Measurements from ENCODE around the gene GTF2IRD1.

The GTF2IRD1 gene

GRCh38 chr7:74575083-74575784 is 121.5 kb downstream of the GTF2IRD1 start:
- no peaks in the 10 kb centered on the region for H3K9me3 ChIP-seq (ENCODE audit: control insufficient read depth, low read length)
- WGBS, 2 experiments = 96 to 97% methylated on average over 11 of the region's 11 CpGs

GRCh38 chr7:74575811-74576210 is 122.1 kb downstream of the GTF2IRD1 start:
- H3K4me3 ChIP-seq (ENCODE audit: insufficient read depth, low read depth, low read length) = no peak overlapping the region
- 87 to 95% methylated on average over 7 of the region's 7 CpGs for WGBS, 2 experiments
- H3K4me1 ChIP-seq (ENCODE audit: control insufficient read depth, insufficient read depth, low read length) = peaks cover 2% of the 10 kb centered on the region
- H3K27me3 ChIP-seq (ENCODE audit: control insufficient read depth, insufficient read depth, low read length, poor library complexity, severe bottlenecking) = no peaks in the 10 kb centered on the region
- H3K9me3 ChIP-seq (ENCODE audit: control insufficient read depth, low read length) = no peaks in the 10 kb centered on the region
- H3K36me3 ChIP-seq (ENCODE audit: control insufficient read depth, insufficient read depth, low read length) = peaks cover 5% of the 10 kb centered on the region
- no peak overlapping the region for H3K27ac ChIP-seq (ENCODE audit: insufficient read depth, low read depth, low read length, poor library complexity, severe bottlenecking)

More at GRCh38 chr7:74575083-74575784, 121.5 kb downstream of the GTF2IRD1 start:
- Histone ChIP-seq H3K4me3 (ENCODE audit: insufficient read depth, low read depth, low read length) (no peak overlapping the region), H3K4me1 (ENCODE audit: control insufficient read depth, insufficient read depth, low read length) (peaks cover 2% of the 10 kb centered on the region), H3K36me3 (ENCODE audit: control insufficient read depth, insufficient read depth, low read length) (peaks cover 5% of the 10 kb centered on the region), H3K27me3 (ENCODE audit: control insufficient read depth, insufficient read depth, low read length, poor library complexity, severe bottlenecking) (no peaks in the 10 kb centered on the region), H3K27ac (ENCODE audit: insufficient read depth, low read depth, low read length, poor library complexity, severe bottlenecking) (no peak overlapping the region)

- H3K4me3 ChIP-seq (ENCODE audit: insufficient read depth, low read depth, low read length) = no peak overlapping the region
- H3K27ac ChIP-seq (ENCODE audit: insufficient read depth, low read depth, low read length, poor library complexity, severe bottlenecking) = no peak overlapping the region
- no peaks in the 10 kb centered on the region for H3K4me1 ChIP-seq (ENCODE audit: control insufficient read depth, insufficient read depth, low read length)
- no peaks in the 10 kb centered on the region for H3K27me3 ChIP-seq (ENCODE audit: control insufficient read depth, insufficient read depth, low read length, poor library complexity, severe bottlenecking)
- 69 to 71% methylated on average over 22 of the region's 22 CpGs for WGBS, 2 experiments
- H3K36me3 ChIP-seq (ENCODE audit: control insufficient read depth, insufficient read depth, low read length) = no peaks in the 10 kb centered on the region
- H3K9me3 ChIP-seq (ENCODE audit: control insufficient read depth, low read length) = no peaks in the 10 kb centered on the region
Observed at GRCh38 chr7:74579800-74580685, 126.3 kb downstream of the GTF2IRD1 start.

- Histone ChIP-seq H3K9me3 (ENCODE audit: control insufficient read depth, low read length) (no peaks in the 10 kb centered on the region), H3K27me3 (ENCODE audit: control insufficient read depth, insufficient read depth, low read length, poor library complexity, severe bottlenecking) (no peaks in the 10 kb centered on the region), H3K36me3 (ENCODE audit: control insufficient read depth, insufficient read depth, low read length) (no peaks in the 10 kb centered on the region), H3K4me3 (ENCODE audit: insufficient read depth, low read depth, low read length) (no peak overlapping the region), H3K4me1 (ENCODE audit: control insufficient read depth, insufficient read depth, low read length) (peaks cover 3% of the 10 kb centered on the region), H3K27ac (ENCODE audit: insufficient read depth, low read depth, low read length, poor library complexity, severe bottlenecking) (no peak overlapping the region)
- 93 to 96% methylated on average over 12 of the region's 12 CpGs for WGBS, 2 experiments
Observed at GRCh38 chr7:74581916-74582440, 128.3 kb downstream of the GTF2IRD1 start.

GRCh38 chr7:74582447-74583039 is 128.8 kb downstream of the GTF2IRD1 start:
- H3K27ac ChIP-seq (ENCODE audit: insufficient read depth, low read depth, low read length, poor library complexity, severe bottlenecking) = no peak overlapping the region
- WGBS, 2 experiments = 95 to 100% methylated on average over 1 of the region's 2 CpGs
- no peaks in the 10 kb centered on the region for H3K36me3 ChIP-seq (ENCODE audit: control insufficient read depth, insufficient read depth, low read length)
- no peaks in the 10 kb centered on the region for H3K27me3 ChIP-seq (ENCODE audit: control insufficient read depth, insufficient read depth, low read length, poor library complexity, severe bottlenecking)
- peaks cover 8% of the 10 kb centered on the region for H3K4me1 ChIP-seq (ENCODE audit: control insufficient read depth, insufficient read depth, low read length)
- no peaks in the 10 kb centered on the region for H3K9me3 ChIP-seq (ENCODE audit: control insufficient read depth, low read length)
- H3K4me3 ChIP-seq (ENCODE audit: insufficient read depth, low read depth, low read length) = no peak overlapping the region

GRCh38 chr7:74583630-74584029 is 129.9 kb downstream of the GTF2IRD1 start:
- H3K36me3 ChIP-seq (ENCODE audit: control insufficient read depth, insufficient read depth, low read length) = no peaks in the 10 kb centered on the region
- no peaks in the 10 kb centered on the region for H3K27me3 ChIP-seq (ENCODE audit: control insufficient read depth, insufficient read depth, low read length, poor library complexity, severe bottlenecking)
- H3K4me3 ChIP-seq (ENCODE audit: insufficient read depth, low read depth, low read length) = no peak overlapping the region
- H3K9me3 ChIP-seq (ENCODE audit: control insufficient read depth, low read length) = no peaks in the 10 kb centered on the region
- peaks cover 12% of the 10 kb centered on the region for H3K4me1 ChIP-seq (ENCODE audit: control insufficient read depth, insufficient read depth, low read length)
- 94% methylated on average over 8 of the region's 8 CpGs for WGBS, 2 experiments
- H3K27ac ChIP-seq (ENCODE audit: insufficient read depth, low read depth, low read length, poor library complexity, severe bottlenecking) = no peak overlapping the region

GRCh38 chr7:74584160-74584954 is 130.7 kb downstream of the GTF2IRD1 start:
- Histone ChIP-seq H3K4me1 (ENCODE audit: control insufficient read depth, insufficient read depth, low read length) (peaks cover 12% of the 10 kb centered on the region), H3K36me3 (ENCODE audit: control insufficient read depth, insufficient read depth, low read length) (no peaks in the 10 kb centered on the region), H3K27me3 (ENCODE audit: control insufficient read depth, insufficient read depth, low read length, poor library complexity, severe bottlenecking) (no peaks in the 10 kb centered on the region), H3K27ac (ENCODE audit: insufficient read depth, low read depth, low read length, poor library complexity, severe bottlenecking) (no peak overlapping the region), H3K4me3 (ENCODE audit: insufficient read depth, low read depth, low read length) (no peak overlapping the region), H3K9me3 (ENCODE audit: control insufficient read depth, low read length) (no peaks in the 10 kb centered on the region)
- 93 to 94% methylated on average over 17 of the region's 17 CpGs for WGBS, 2 experiments

- Histone ChIP-seq H3K4me3 (ENCODE audit: insufficient read depth, low read depth, low read length) (no peak overlapping the region), H3K27ac (ENCODE audit: insufficient read depth, low read depth, low read length, poor library complexity, severe bottlenecking) (peak overlapping the region; percentile 32), H3K27me3 (ENCODE audit: control insufficient read depth, insufficient read depth, low read length, poor library complexity, severe bottlenecking) (no peaks in the 10 kb centered on the region), H3K4me1 (ENCODE audit: control insufficient read depth, insufficient read depth, low read length) (peaks cover 12% of the 10 kb centered on the region), H3K9me3 (ENCODE audit: control insufficient read depth, low read length) (no peaks in the 10 kb centered on the region), H3K36me3 (ENCODE audit: control insufficient read depth, insufficient read depth, low read length) (peaks cover 9% of the 10 kb centered on the region)
Observed at GRCh38 chr7:74585844-74586243, 132.1 kb downstream of the GTF2IRD1 start.

- peaks cover 13% of the 10 kb centered on the region for H3K36me3 ChIP-seq (ENCODE audit: control insufficient read depth, insufficient read depth, low read length)
- WGBS, 2 experiments = 89 to 92% methylated on average over 18 of the region's 18 CpGs
Observed at GRCh38 chr7:74586258-74587175, 132.8 kb downstream of the GTF2IRD1 start.

More at GRCh38 chr7:74586258-74587175, 132.8 kb downstream of the GTF2IRD1 start:
- Histone ChIP-seq H3K4me3 (ENCODE audit: insufficient read depth, low read depth, low read length) (no peak overlapping the region), H3K9me3 (ENCODE audit: control insufficient read depth, low read length) (no peaks in the 10 kb centered on the region), H3K27me3 (ENCODE audit: control insufficient read depth, insufficient read depth, low read length, poor library complexity, severe bottlenecking) (no peaks in the 10 kb centered on the region), H3K27ac (ENCODE audit: insufficient read depth, low read depth, low read length, poor library complexity, severe bottlenecking) (peak overlapping the region; percentile 55), H3K4me1 (ENCODE audit: control insufficient read depth, insufficient read depth, low read length) (peaks cover 12% of the 10 kb centered on the region)

Data from ectodermal cell (in vitro differentiated cells).